ENCODE measurements around the gene TCEANC2. TPM values are rescaled to one million over a fixed set of nuclear protein-coding genes. Genes with fewer than 3 reads are reported as not detected.

The TCEANC2 gene
- polyA plus RNA-seq, 1 of the 3 experiments (the other 2 are of a cell fraction) = 4.7 TPM

DNA sequence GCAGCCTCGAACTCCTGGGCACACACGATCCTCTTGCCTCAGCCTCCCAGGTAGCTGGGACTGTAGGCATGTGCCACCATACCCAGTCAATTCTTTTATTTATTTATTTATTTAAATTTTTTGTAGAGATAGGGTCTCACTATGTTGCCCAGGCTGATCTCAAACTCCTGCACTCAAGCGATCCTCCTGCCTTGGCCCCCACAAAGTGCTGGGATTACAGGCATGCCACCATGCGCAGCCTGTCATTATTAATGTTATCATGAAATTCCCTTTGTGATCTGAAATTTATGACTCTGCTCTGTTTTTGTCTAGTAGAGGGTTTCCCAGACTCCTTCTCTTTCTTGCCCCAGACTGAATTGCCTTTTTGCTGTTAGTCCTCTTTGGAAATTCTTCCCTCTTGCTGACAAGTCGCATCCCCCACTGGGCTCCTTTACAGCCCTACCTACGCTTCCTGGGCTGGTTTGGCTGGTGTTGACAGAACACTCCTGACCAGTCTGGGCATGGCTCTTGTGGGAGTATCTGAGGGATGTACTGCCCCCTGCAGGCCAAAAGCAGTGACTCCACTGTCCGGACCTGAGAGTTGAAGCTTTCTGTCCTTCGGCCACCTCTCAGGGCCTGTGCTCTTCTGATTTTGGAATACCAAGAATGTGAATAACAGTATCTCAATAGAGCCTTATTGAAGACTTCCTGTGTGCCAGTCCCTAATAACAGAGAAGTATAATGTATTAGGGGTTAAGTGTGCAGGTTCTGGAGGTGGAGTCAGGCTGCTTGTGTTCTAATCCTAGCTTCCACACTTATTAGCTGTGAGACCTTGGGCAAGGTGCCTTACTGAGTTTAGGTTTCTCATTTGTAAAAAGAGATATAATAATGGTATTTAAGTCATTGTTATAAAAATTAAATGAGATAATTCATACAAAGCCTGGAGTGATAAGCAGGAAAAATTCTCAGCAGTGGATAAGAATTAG is 28.2 kb downstream of the TCEANC2 start:
- Histone ChIP-seq H3K27me3 (ENCODE audit: insufficient read depth) (no peaks in the 10 kb centered on the region), H3K9me3 (no peaks in the 10 kb centered on the region), H3F3A (replicated peaks; ENCODE audit: insufficient read depth) (no peaks in the 10 kb centered on the region), H3K4me1 (ENCODE audit: control insufficient read depth in 1 of 2, insufficient read depth in 2 of 2, low read depth in 1 of 2, low read length in 1 of 2) (no peaks in the 10 kb centered on the region), H3K4me3 (ENCODE audit: low read depth in 2 of 2, low read length in 1 of 2) (no peak overlapping the region; a peak in 1 of 4 replicates), H3K9me2 (no peaks in the 10 kb centered on the region), H2AFZ (ENCODE audit: low read depth) (no peak overlapping the region), H4K20me1 (ENCODE audit: insufficient read depth) (no peaks in the 10 kb centered on the region), H3K27ac (ENCODE audit: low read depth in 2 of 2, low read length in 1 of 2) (no peak overlapping the region), H3K36me3 (replicated peaks in 1 of 2; ENCODE audit: control insufficient read depth in 1 of 2, insufficient read depth in 2 of 2, low read length in 1 of 2) (no peaks in the 10 kb centered on the region), H3K4me2 (no peak overlapping the region), H3K9ac (no peak overlapping the region), H3K79me2 (ENCODE audit: insufficient read depth) (no peaks in the 10 kb centered on the region)
- 65% methylated on average over 8 of the region's 8 CpGs for WGBS (ENCODE audit: low lambda C conversion rate)
- DNase-seq = peak; percentile 57
- TF ChIP-seq GABPA (IDR thresholded peaks at IDR 0.05; ENCODE audit: low read depth) = no peak
- TF ChIP-seq FOSL2 (IDR thresholded peaks at IDR 0.05; ENCODE audit: borderline replicate concordance, low read depth) = no peak
- TF ChIP-seq CTCF (IDR thresholded peaks at IDR 0.05) = peak; percentile 80
- TF ChIP-seq EP300 (IDR thresholded peaks at IDR 0.05; ENCODE audit: borderline replicate concordance in 1 of 2, low read depth in 1 of 2, low read length in 1 of 2) = no peak
- TF ChIP-seq RAD21 (IDR thresholded peaks at IDR 0.05; ENCODE audit: low read length) = peak; percentile 56
- peak; percentile 34; the same call in 1 of the 2 replicates for TF ChIP-seq SMC3 (IDR thresholded peaks at IDR 0.05; ENCODE audit: low read depth, low read length)
- ChIA-PET POLR2A (no interaction called here), CTCF (interaction anchor here (0.6 to 3.6 kb wide), 29 partner anchors 8 to 484 kb away, joined by 3 to 17 read pairs (median 3); partner anchors contain the start of genes CYB5RL and MRPL37)

GRCh38 chr1:54084794-54085193 is 31.4 kb downstream of the TCEANC2 start:
- no peaks in the 10 kb centered on the region for H3F3A ChIP-seq (replicated peaks; ENCODE audit: insufficient read depth)
- no peak for TF ChIP-seq FOXM1 (IDR thresholded peaks at IDR 0.05; ENCODE audit: low read depth)
- H3K9ac ChIP-seq = no peak overlapping the region
- peaks cover 0 to 12% of the 10 kb centered on the region in 2 experiments for H3K36me3 ChIP-seq (replicated peaks in 1 of 2; ENCODE audit: control insufficient read depth in 1 of 2, insufficient read depth in 2 of 2, low read length in 1 of 2)
- H3K79me2 ChIP-seq (ENCODE audit: insufficient read depth) = no peaks in the 10 kb centered on the region
- H4K20me1 ChIP-seq (ENCODE audit: insufficient read depth) = no peaks in the 10 kb centered on the region
- no peak overlapping the region for H3K27ac ChIP-seq (ENCODE audit: low read depth in 2 of 2, low read length in 1 of 2)
- no peak for DNase-seq
- POLR2A ChIA-PET = no interaction called here
- no peak overlapping the region for H3K4me2 ChIP-seq
- H3K27me3 ChIP-seq (ENCODE audit: insufficient read depth) = no peaks in the 10 kb centered on the region
- CTCF ChIA-PET = interaction anchor here (1.8 kb wide), 1 partner anchor 15 kb away, joined by 4 read pairs; no protein-coding TSS in a partner anchor
- no peaks in the 10 kb centered on the region for H3K9me3 ChIP-seq
- H2AFZ ChIP-seq (ENCODE audit: low read depth) = no peak overlapping the region
- WGBS (ENCODE audit: low lambda C conversion rate) = 98% methylated on average over 2 of the region's 2 CpGs
- no peak overlapping the region for H3K4me3 ChIP-seq (ENCODE audit: low read depth in 2 of 2, low read length in 1 of 2)
- no peaks in the 10 kb centered on the region for H3K9me2 ChIP-seq
- no peaks in the 10 kb centered on the region for H3K4me1 ChIP-seq (ENCODE audit: control insufficient read depth in 1 of 2, insufficient read depth in 2 of 2, low read depth in 1 of 2, low read length in 1 of 2)

DNA sequence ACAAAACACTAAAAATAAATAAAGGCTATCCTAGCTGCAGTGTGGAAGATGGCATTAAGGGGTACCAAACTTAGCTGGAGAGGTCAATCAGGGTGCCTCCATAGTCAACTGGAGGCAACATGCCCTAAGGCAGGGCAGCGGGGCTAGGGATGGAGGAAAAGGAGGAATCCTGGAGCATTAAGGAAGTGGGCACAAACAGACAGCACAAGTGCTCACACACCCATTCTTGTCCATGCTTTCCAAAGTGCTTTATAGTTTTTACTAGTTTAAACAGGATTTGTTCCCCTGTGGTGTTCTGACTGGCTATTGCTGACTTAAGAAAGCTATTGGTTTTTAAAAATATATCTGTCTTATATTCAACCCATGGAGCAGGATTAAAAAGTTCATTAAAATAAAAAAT is 33.3 kb downstream of the TCEANC2 start:
- H3K9ac ChIP-seq = no peak overlapping the region
- no peaks in the 10 kb centered on the region for H3K27me3 ChIP-seq (ENCODE audit: insufficient read depth)
- no peaks in the 10 kb centered on the region for H3K9me3 ChIP-seq
- H3K4me1 ChIP-seq (ENCODE audit: control insufficient read depth in 1 of 2, insufficient read depth in 2 of 2, low read depth in 1 of 2, low read length in 1 of 2) = no peaks in the 10 kb centered on the region; a peak in 1 of 4 replicates
- no peak overlapping the region for H2AFZ ChIP-seq (ENCODE audit: low read depth)
- H3K27ac ChIP-seq (ENCODE audit: low read depth in 2 of 2, low read length in 1 of 2) = no peak overlapping the region
- DNase-seq = no peak
- H3K4me3 ChIP-seq (ENCODE audit: low read depth in 2 of 2, low read length in 1 of 2) = no peak overlapping the region
- CTCF ChIA-PET = interaction anchor here (1.0 to 1.4 kb wide), 5 partner anchors 12 to 402 kb away, joined by 3 read pairs; no protein-coding TSS in a partner anchor
- H3K9me2 ChIP-seq = no peaks in the 10 kb centered on the region
- no peaks in the 10 kb centered on the region for H3F3A ChIP-seq (replicated peaks; ENCODE audit: insufficient read depth)
- WGBS (ENCODE audit: low lambda C conversion rate) = 100% methylated on average over 1 of the region's 1 CpG
- peaks cover 0 to 20% of the 10 kb centered on the region in 2 experiments for H3K36me3 ChIP-seq (replicated peaks in 1 of 2; ENCODE audit: control insufficient read depth in 1 of 2, insufficient read depth in 2 of 2, low read length in 1 of 2)
- H3K4me2 ChIP-seq = no peak overlapping the region
- H3K79me2 ChIP-seq (ENCODE audit: insufficient read depth) = no peaks in the 10 kb centered on the region
- no peaks in the 10 kb centered on the region for H4K20me1 ChIP-seq (ENCODE audit: insufficient read depth)
- POLR2A ChIA-PET = no interaction called here
- no peak for TF ChIP-seq TCF12 (IDR thresholded peaks at IDR 0.05)
- no peak for TF ChIP-seq YY1 (IDR thresholded peaks at IDR 0.05; ENCODE audit: low read depth)
- TF ChIP-seq, protein P1, sequence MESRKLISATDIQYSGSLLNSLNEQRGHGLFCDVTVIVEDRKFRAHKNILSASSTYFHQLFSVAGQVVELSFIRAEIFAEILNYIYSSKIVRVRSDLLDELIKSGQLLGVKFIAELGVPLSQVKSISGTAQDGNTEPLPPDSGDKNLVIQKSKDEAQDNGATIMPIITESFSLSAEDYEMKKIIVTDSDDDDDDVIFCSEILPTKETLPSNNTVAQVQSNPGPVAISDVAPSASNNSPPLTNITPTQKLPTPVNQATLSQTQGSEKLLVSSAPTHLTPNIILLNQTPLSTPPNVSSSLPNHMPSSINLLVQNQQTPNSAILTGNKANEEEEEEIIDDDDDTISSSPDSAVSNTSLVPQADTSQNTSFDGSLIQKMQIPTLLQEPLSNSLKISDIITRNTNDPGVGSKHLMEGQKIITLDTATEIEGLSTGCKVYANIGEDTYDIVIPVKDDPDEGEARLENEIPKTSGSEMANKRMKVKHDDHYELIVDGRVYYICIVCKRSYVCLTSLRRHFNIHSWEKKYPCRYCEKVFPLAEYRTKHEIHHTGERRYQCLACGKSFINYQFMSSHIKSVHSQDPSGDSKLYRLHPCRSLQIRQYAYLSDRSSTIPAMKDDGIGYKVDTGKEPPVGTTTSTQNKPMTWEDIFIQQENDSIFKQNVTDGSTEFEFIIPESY (IDR thresholded peaks at IDR 0.05; ENCODE audit: borderline replicate concordance, low read depth) = no peak
- no peak for TF ChIP-seq GATA2 (CRISPR knock-in tag; IDR thresholded peaks at IDR 0.05)
- TF ChIP-seq NFIC (IDR thresholded peaks at IDR 0.05; ENCODE audit: borderline replicate concordance) = no peak
- no peak for TF ChIP-seq GABPA (IDR thresholded peaks at IDR 0.05; ENCODE audit: low read depth)
- no peak for TF ChIP-seq EP300 (IDR thresholded peaks at IDR 0.05; ENCODE audit: borderline replicate concordance in 1 of 2, low read depth in 1 of 2, low read length in 1 of 2)
- no peak for TF ChIP-seq JUND (IDR thresholded peaks at IDR 0.05)
- TF ChIP-seq RFX5 (IDR thresholded peaks at IDR 0.05; ENCODE audit: low read length) = no peak
- TF ChIP-seq USF2 (IDR thresholded peaks at IDR 0.05; ENCODE audit: borderline replicate concordance, low read depth, low read length) = no peak

Data from SK-N-SH (cell line).